Kidney (tissue), 14 donors: Measurements from ENCODE around the gene SMC3. TPM values are rescaled to one million over a fixed set of nuclear protein-coding genes. Genes with fewer than 3 reads are reported as not detected.
"Not testable (repeated sequence)": the region's sequence is repeated elsewhere in the genome, so short reads cannot be mapped to it uniquely, and the experiment has no call there.

ENCODE experiments used
- DNase-seq, 5 donors: peaks; one replicate each; pipeline ENCODE4 v3.0.0-alpha.2; 2013 to 2020
- FAIRE-seq: peaks from 2 replicates; lab custom pipeline; 2012; peaks lifted over from hg19 to GRCh38; lab: Jason Lieb, UNC
- H3K27ac ChIP-seq, 2 donors: one replicate each; pipeline ENCODE4 v1.7.0; 2013; ENCODE audit warnings: low read depth in 2 of 2, low read length in 2 of 2, inconsistent platforms in 1 of 2
- H3K27me3 ChIP-seq: one replicate; pipeline ENCODE4 v1.7.1; 2013; ENCODE audit warnings: low read length, inconsistent platforms; ENCODE audit not compliant: control insufficient read depth, insufficient read depth
- H3K36me3 ChIP-seq, 3 donors: one replicate each; pipeline versions ENCODE4 v1.7.0 to v1.7.1; 2013; ENCODE audit warnings: low read length in 3 of 3, control low read depth in 1 of 3, inconsistent platforms in 1 of 3; ENCODE audit not compliant: insufficient read depth in 3 of 3, control insufficient read depth in 2 of 3
- H3K4me1 ChIP-seq, 3 donors: one replicate each; pipeline versions ENCODE4 v1.7.0 to v1.7.1; 2013; ENCODE audit warnings: low read length in 3 of 3, inconsistent platforms in 1 of 3, low read depth in 1 of 3; ENCODE audit not compliant: control insufficient read depth in 2 of 3, insufficient read depth in 2 of 3
- H3K4me3 ChIP-seq, 3 donors: one replicate each; pipeline versions ENCODE4 v1.7.0 to v1.8.1; 2013; ENCODE audit warnings: low read length in 3 of 3, control low read depth in 1 of 3, inconsistent platforms in 1 of 3
- H3K9ac ChIP-seq, 3 donors: one replicate each; pipeline versions ENCODE4 v1.7.0 to v1.7.1; 2013; ENCODE audit warnings: low read length in 3 of 3, control low read depth in 1 of 3, inconsistent platforms in 1 of 3
- H3K9me3 ChIP-seq, 3 donors: one replicate each; pipeline versions ENCODE4 v1.7.0 to v1.7.1; 2013; ENCODE audit warnings: low read length in 3 of 3, control low read depth in 1 of 3, inconsistent platforms in 1 of 3; ENCODE audit not compliant: control insufficient read depth in 2 of 3, insufficient read depth in 1 of 3
- intact Hi-C: fragments of 100-400 bp; cut with DNase I; formaldehyde crosslinking; loops from one replicate; pipeline ENCODE4 v1.11.1; 2022
- polyA plus RNA-seq: library from polyadenylated mRNA; stranded (reverse); fragments of 350-450 nt; fragmentation: Illumina TruSeq; extraction: RNeasy Lipid Tissue Mini Kit (QIAGEN cat#74804); gene quantifications from one replicate; pipeline ENCODE4 v1.2.3, GENCODE V29; 2014; ENCODE audit warnings: low read depth, low replicate concordance; ENCODE audit not compliant: insufficient read depth
- total RNA-seq: library from RNA; stranded (reverse); fragmentation: NEBNext Ultra II Directional; extraction: Animal tissue kit (Norgen Biotek cat#: 25700); gene quantifications from one replicate; pipeline ENCODE4 v1.2.1, GENCODE V29; 2021
- TF ChIP-seq, protein P1 (sequence below): IDR thresholded peaks from 3 replicates; pipeline ENCODE4 v1.5.1; 2012; ENCODE audit warnings: mild to moderate bottlenecking, moderate library complexity, borderline replicate concordance; ENCODE audit not compliant: insufficient read depth; ENCODE audit errors: extremely low read depth
- donor health status: control.
- donor health status: control.
- donor health status: control.
- donor health status: control.
- donor health status: control.
- donor health status: DM: yes; HTN: yes; CAD: no.
- donor health status: Normal renal cell carcinoma (clear cell type).

The SMC3 gene
- total and polyA plus RNA-seq, 2 donors from 2014 or later = 13.9 to 29.6 TPM

DNA sequence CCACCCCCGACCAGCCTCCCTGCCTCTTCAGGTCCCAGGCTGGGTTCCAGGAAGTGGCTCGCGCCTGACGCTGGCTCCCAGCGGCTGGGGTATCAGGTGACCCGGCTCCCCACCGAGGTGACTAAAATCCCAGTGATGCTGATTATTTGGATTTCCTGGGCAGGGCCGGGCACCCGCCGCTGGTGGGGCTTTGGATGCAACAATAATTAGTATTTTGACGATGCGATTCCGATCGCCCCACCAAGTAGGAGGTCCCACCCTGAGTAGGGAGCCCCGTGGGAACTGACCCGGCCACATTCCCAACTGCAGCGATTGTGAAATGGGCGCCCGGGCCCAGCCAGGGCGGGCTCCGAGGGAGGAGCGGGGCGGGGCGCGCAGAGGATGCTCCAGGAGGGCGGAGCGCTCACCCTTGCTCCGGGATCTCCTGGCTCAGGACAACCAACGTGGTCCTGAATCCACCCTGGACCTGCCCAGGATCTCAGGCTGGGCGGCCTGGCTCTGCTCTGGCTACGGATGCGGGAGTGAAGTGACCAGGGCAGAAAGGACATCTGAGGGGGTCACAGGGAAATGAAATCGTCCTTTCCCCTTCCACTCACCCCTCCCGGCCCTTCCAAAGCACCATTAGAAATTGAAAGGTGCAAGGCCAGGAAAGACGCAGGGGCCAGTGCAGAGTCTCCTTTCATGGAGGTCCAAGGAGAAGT, 37.2 kb upstream of the SMC3 start:
- no peak for FAIRE-seq
- no peak overlapping the region for H3K27ac ChIP-seq

GRCh38 chr10:110531687-110532086, 35.8 kb upstream of the SMC3 start:
- TF ChIP-seq, protein P1, sequence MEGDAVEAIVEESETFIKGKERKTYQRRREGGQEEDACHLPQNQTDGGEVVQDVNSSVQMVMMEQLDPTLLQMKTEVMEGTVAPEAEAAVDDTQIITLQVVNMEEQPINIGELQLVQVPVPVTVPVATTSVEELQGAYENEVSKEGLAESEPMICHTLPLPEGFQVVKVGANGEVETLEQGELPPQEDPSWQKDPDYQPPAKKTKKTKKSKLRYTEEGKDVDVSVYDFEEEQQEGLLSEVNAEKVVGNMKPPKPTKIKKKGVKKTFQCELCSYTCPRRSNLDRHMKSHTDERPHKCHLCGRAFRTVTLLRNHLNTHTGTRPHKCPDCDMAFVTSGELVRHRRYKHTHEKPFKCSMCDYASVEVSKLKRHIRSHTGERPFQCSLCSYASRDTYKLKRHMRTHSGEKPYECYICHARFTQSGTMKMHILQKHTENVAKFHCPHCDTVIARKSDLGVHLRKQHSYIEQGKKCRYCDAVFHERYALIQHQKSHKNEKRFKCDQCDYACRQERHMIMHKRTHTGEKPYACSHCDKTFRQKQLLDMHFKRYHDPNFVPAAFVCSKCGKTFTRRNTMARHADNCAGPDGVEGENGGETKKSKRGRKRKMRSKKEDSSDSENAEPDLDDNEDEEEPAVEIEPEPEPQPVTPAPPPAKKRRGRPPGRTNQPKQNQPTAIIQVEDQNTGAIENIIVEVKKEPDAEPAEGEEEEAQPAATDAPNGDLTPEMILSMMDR = no peak

More for the DNA sequence above, 37.2 kb upstream of the SMC3 start:
- intact Hi-C loops = no loop called here
- Histone ChIP-seq H3K36me3 (no peaks in the 10 kb centered on the region), H3K4me3 (no peak overlapping the region), H3K9ac (no peak overlapping the region), H3K4me1 (no peaks in the 10 kb centered on the region), H3K9me3 (no peaks in the 10 kb centered on the region), H3K27me3 (no peaks in the 10 kb centered on the region)
- TF ChIP-seq, protein P1 = no peak
- peak; percentile 46 to 91 (median 61) for DNase-seq

DNA sequence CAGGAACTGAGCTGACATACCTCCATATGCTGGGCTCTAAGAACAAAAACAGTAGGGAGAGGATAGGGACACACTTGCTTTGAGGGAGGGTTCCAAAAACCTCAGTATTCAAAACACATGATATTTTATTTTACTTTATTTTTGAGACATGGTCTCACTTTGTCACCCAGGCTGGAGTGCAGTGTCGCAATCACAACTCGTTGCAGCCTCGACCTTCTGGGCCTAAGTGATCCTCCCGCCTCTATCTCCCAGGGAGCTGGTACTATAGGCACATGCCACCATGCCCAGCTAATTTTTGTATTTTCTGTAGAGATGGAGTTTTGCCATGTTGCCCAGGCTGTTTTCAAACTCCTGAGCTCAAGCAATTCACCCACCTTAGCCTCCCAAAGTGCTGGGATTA, 34.9 kb upstream of the SMC3 start:
- H3K9ac ChIP-seq, H3K27me3 ChIP-seq, H3K4me3 ChIP-seq, FAIRE-seq, H3K36me3 ChIP-seq, H3K4me1 ChIP-seq, H3K9me3 ChIP-seq, H3K27ac ChIP-seq, DNase-seq, intact Hi-C loops: not testable (repeated sequence)

More at GRCh38 chr10:110531687-110532086, 35.8 kb upstream of the SMC3 start:
- intact Hi-C loops = no loop called here
- H3K27ac ChIP-seq = no peak overlapping the region
- no peaks in the 10 kb centered on the region for H3K4me1 ChIP-seq
- no peaks in the 10 kb centered on the region for H3K9me3 ChIP-seq
- FAIRE-seq (no peak), DNase-seq (no peak)
- no peaks in the 10 kb centered on the region for H3K36me3 ChIP-seq
- no peak overlapping the region for H3K9ac ChIP-seq
- no peaks in the 10 kb centered on the region for H3K27me3 ChIP-seq
- no peak overlapping the region for H3K4me3 ChIP-seq

GRCh38 chr10:110533149-110533548, 34.3 kb upstream of the SMC3 start:
- H3K4me3 ChIP-seq = no peak overlapping the region
- TF ChIP-seq, protein P1 = no peak
- no peak for FAIRE-seq
- no peaks in the 10 kb centered on the region for H3K9me3 ChIP-seq
- no peaks in the 10 kb centered on the region for H3K36me3 ChIP-seq
- H3K27me3 ChIP-seq = no peaks in the 10 kb centered on the region
- H3K27ac ChIP-seq = no peak overlapping the region
- H3K4me1 ChIP-seq = no peaks in the 10 kb centered on the region
- intact Hi-C loops = no loop called here
- no peak overlapping the region for H3K9ac ChIP-seq
- DNase-seq = peak in 2 of 5 donors; percentile 13 to 45
